AG10803 (cell line): ENCODE data around the gene PACS2.
"Not testable (repeated sequence)": the region's sequence is repeated elsewhere in the genome, so short reads cannot be mapped to it uniquely, and the experiment has no call there.

Experiments used
- DNase-seq: peaks from one replicate; pipeline ENCODE4 v3.0.0; 2010; ENCODE audit warnings: low read depth
- H3K4me3 ChIP-seq: 2 replicates; pipeline ENCODE4 v1.5.1; 2011; ENCODE audit warnings: mild to moderate bottlenecking, low read length, control low read depth
- CTCF ChIP-seq: conservative IDR thresholded peaks from 2 replicates; pipeline ENCODE4 v1.5.1; 2011; ENCODE audit warnings: mild to moderate bottlenecking, low read length, control low read depth, inconsistent platforms

Gene PACS2

GRCh38 chr14:105325716-105326567 lies 11.4 kb downstream of the PACS2 start:
- no peak for DNase-seq
- TF ChIP-seq CTCF: no peak
- no peak overlapping the region for H3K4me3 ChIP-seq

- H3K4me3 ChIP-seq: no peak overlapping the region
- no peak for TF ChIP-seq CTCF
- DNase-seq: no peak
Observed at GRCh38 chr14:105326568-105326867, 12.0 kb downstream of the PACS2 start.

DNA sequence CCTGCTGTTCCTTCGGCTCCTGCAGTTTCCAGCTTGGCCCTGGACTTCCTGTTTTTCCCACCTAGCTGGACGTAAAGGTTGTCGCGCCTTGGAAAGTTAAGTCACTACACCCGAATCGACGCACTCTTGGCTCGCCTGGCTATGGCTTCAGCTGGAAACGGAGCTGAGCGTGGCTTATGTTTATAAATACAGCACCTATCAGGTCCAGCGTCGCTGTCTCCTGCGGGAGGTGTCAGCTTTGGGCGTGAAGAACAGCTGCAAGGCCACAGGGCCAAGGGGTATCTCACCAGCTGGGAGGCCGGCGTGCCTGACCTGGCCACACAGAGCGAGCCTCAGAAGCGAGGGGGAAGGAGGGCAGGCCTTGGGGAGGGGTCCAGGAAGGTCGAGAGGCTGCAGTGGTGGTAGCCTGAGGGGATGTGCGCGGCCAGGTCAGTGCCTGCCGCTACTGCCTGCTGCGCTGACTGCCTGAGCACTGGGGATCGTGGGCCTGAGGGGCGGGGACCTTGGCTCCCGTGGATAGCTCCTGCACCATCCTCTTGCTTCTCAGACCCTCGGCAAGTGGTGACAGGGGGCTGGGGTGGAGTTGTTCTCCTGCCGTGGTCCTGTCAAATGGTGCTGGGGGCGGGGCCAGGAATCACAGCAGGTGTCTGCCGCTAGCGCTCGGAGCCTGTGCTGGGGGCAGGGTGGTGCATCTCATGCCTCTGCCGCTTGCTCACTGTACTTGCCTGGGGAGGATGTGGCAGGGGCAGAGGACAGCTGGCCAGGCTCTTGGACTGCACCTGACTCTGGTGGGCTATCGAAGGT lies 12.5 kb downstream of the PACS2 start:
- no peak overlapping the region for H3K4me3 ChIP-seq
- no peak for TF ChIP-seq CTCF
- DNase-seq: no peak

DNA sequence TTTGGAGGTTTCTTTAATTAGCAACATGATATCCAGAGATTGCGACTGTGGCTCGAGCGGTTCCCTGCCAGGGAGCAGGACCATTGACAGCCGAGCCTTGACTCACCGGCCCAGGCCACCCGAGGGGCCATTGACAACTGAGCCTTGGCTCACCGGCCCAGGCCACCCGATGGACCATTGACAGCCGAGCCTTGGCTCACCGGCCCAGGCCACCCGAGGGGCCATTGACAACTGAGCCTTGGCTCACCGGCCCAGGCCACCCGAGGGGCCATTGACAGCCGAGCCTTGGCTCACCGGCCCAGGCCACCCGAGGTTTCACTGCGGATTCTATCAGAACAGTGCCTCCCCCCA lies 13.1 kb downstream of the PACS2 start:
- H3K4me3 ChIP-seq, DNase-seq: not testable (repeated sequence)

- no peak overlapping the region for H3K4me3 ChIP-seq
- DNase-seq: no peak
- no peak for TF ChIP-seq CTCF
Observed at GRCh38 chr14:105328070-105328677, 13.6 kb downstream of the PACS2 start.

DNA sequence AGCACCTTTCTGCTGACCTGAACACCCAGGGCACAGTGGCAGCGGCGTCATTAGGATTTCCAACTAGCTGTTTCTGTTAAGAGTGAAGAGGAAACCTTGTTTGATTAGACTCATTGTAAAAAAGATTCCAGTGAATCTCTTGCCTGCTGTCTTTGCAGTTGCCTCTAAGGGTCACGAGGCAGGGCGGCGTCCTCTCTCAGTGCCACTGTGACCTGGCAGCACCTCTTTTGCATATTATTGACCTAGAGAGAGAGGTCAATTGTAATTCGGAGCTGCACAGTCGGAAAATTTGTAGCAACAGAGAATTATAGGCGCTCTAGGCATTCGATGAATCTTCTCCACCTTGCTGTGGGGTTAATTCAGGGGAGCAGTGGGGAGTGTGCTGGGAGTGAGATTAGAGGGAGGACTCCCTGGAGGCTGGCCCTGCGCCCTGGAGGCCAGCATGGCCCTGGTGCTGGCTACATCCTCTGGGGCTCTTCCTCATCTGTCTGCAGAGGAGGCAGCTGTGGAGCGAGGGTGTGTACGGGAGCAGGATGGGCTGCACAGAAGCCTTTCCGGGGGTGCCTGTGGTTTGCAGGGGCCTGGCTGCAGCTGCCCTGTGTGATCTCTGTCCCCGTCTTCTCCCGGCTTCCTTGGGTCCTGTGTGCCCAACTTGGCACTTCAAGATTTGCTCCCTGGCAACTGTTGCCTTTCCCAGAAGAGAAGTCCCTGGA lies 14.3 kb downstream of the PACS2 start:
- TF ChIP-seq CTCF: no peak
- no peak overlapping the region for H3K4me3 ChIP-seq
- DNase-seq: no peak

GRCh38 chr14:105329411-105330150 lies 15.0 kb downstream of the PACS2 start:
- H3K4me3 ChIP-seq: no peak overlapping the region
- no peak for DNase-seq
- TF ChIP-seq CTCF: no peak
